Measurements from ENCODE around the gene TACC2.

DNA sequence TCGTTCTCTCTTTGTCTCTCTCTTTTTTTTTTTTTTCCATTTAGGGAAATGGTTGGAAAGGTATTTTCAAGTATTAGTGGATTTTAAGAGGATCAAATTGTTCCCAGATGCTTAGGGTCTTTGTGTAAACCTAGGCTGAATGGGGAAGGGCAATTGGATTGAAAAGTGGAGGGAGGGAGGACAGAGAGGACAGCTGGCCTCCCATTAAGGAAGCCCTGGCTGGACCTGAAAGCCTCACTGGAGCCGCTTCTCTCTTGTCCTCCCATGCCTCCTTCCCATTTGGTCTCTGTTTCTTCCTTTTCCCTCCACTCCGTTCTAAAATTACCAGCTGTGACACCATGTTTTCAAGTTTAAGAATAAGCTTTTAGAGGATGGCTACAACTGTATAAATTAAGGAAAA, 104.1 kb downstream of the TACC2 start:
- TF ChIP-seq, protein P1, sequence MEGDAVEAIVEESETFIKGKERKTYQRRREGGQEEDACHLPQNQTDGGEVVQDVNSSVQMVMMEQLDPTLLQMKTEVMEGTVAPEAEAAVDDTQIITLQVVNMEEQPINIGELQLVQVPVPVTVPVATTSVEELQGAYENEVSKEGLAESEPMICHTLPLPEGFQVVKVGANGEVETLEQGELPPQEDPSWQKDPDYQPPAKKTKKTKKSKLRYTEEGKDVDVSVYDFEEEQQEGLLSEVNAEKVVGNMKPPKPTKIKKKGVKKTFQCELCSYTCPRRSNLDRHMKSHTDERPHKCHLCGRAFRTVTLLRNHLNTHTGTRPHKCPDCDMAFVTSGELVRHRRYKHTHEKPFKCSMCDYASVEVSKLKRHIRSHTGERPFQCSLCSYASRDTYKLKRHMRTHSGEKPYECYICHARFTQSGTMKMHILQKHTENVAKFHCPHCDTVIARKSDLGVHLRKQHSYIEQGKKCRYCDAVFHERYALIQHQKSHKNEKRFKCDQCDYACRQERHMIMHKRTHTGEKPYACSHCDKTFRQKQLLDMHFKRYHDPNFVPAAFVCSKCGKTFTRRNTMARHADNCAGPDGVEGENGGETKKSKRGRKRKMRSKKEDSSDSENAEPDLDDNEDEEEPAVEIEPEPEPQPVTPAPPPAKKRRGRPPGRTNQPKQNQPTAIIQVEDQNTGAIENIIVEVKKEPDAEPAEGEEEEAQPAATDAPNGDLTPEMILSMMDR (conservative IDR thresholded peaks at IDR 0.05; ENCODE audit: low read length), result no peak
- no peak for TF ChIP-seq EZH2phosphoT487 (IDR thresholded peaks at IDR 0.05; ENCODE audit: borderline replicate concordance, low read depth, low read length)

All from OCI-LY7 (cell line).